PC-3 (cell line): ENCODE measurements around the gene NCEH1. TPM values are rescaled to one million over a fixed set of nuclear protein-coding genes. Genes with fewer than 3 reads are reported as not detected.

ENCODE experiments used
- ATAC-seq: fragments of 200-7000 bp; cut with Tn5 transposase; 2 replicates; pipeline ENCODE4 v1.9.1; 2020; ENCODE audit warnings: mild to moderate bottlenecking, moderate library complexity
- BruUV-seq: library from RNA; stranded (reverse); fragments of 400-500 nt; replicated peaks from 2 replicates; lab custom pipeline; 2021; lab: Mats Ljungman, UMichigan
- CTCF ChIA-PET: fragments of 300-600 bp; sonication (Branson Sonifier 250); formaldehyde crosslinking; loops from one replicate; lab custom pipeline; 2022; ENCODE audit warnings: antibody characterized with exemption; lab: Charles Lee
- POLR2A ChIA-PET: fragments of 300-600 bp; sonication (Branson Sonifier 250); formaldehyde crosslinking; loops from one replicate; lab custom pipeline; 2022; ENCODE audit warnings: antibody characterized with exemption; ENCODE audit not compliant: unreplicated experiment; lab: Charles Lee
- DNase-seq: peaks from one replicate; pipeline ENCODE4 v3.0.0-alpha.2; 2015
- H2AFZ ChIP-seq: fragments of 300-600 bp; sonication (generic); 2 replicates; pipeline ENCODE4 v1.6.0; 2016; ENCODE audit warnings: antibody characterized with exemption, low read length
- H3F3A ChIP-seq: fragments of 300-600 bp; sonication (generic); one replicate; pipeline ENCODE4 v1.6.0; 2017; ENCODE audit warnings: antibody characterized with exemption, low read length, control low read depth, mild to moderate bottlenecking; ENCODE audit not compliant: unreplicated experiment
- H3K27ac ChIP-seq: fragments of 300-600 bp; sonication (generic); 2 replicates; pipeline ENCODE4 v1.5.1; 2016; ENCODE audit warnings: mild to moderate bottlenecking, low read length
- H3K27me3 ChIP-seq: fragments of 300-600 bp; sonication (generic); 2 replicates; pipeline ENCODE4 v1.6.1; 2016; ENCODE audit warnings: low read length, mixed read lengths
- H3K36me3 ChIP-seq: fragments of 300-600 bp; sonication (generic); 2 replicates; pipeline ENCODE4 v1.6.1; 2016; ENCODE audit warnings: low read depth, mixed run types, low read length, mixed read lengths
- H3K4me1 ChIP-seq: fragments of 300-600 bp; sonication (generic); 2 replicates; pipeline ENCODE4 v1.5.1; 2016; ENCODE audit warnings: low read length; ENCODE audit not compliant: insufficient read depth
- H3K4me2 ChIP-seq: fragments of 300-600 bp; sonication (generic); 2 replicates; pipeline ENCODE4 v1.6.0; 2016; ENCODE audit warnings: low read length
- H3K4me3 ChIP-seq: fragments of 300-600 bp; sonication (generic); 2 replicates; pipeline ENCODE4 v1.5.1; 2016; ENCODE audit warnings: mild to moderate bottlenecking, low read length, mixed read lengths
- H3K79me2 ChIP-seq: fragments of 300-600 bp; sonication (generic); 2 replicates; pipeline ENCODE4 v1.6.1; 2017; ENCODE audit warnings: low read length, mixed read lengths
- H3K9ac ChIP-seq: fragments of 300-600 bp; sonication (generic); 2 replicates; pipeline ENCODE4 v1.6.0; 2016; ENCODE audit warnings: mild to moderate bottlenecking, low read length
- H3K9me2 ChIP-seq: fragments of 300-600 bp; sonication (generic); replicated peaks from 2 replicates; pipeline ENCODE4 v1.6.1; 2016; ENCODE audit warnings: mixed run types, low read length, mixed read lengths
- H3K9me3 ChIP-seq: fragments of 300-600 bp; sonication (generic); 2 replicates; pipeline ENCODE4 v1.6.1; 2016; ENCODE audit warnings: low read length, mixed read lengths
- H4K20me1 ChIP-seq: fragments of 300-600 bp; sonication (generic); 2 replicates; pipeline ENCODE4 v1.6.1; 2016; ENCODE audit warnings: low read length, mixed read lengths
- CTCF ChIP-seq: fragments of 300-600 bp; sonication (generic); conservative IDR thresholded peaks from 2 replicates; pipeline ENCODE4 v1.5.1; 2017; ENCODE audit warnings: antibody characterized with exemption, low read depth, mild to moderate bottlenecking, low read length
- EZH2 ChIP-seq: fragments of 300-600 bp; sonication (generic); IDR thresholded peaks from one replicate; pipeline ENCODE4 v1.6.1; 2017; ENCODE audit warnings: antibody characterized with exemption, mild to moderate bottlenecking, low read length; ENCODE audit not compliant: unreplicated experiment
- EZH2phosphoT487 ChIP-seq: fragments of 300-600 bp; sonication (generic); IDR thresholded peaks from 2 replicates; pipeline ENCODE4 v1.6.1; 2018; ENCODE audit warnings: mild to moderate bottlenecking, antibody characterized with exemption, low read length, borderline replicate concordance
- intact Hi-C: fragments of 100-400 bp; cut with micrococcal nuclease; formaldehyde crosslinking; loops from 2 replicates; pipeline ENCODE4 v1.9.0; 2023
- total RNA-seq: library from RNA; depleted of rRNA; stranded (reverse); fragments of >200 nt; gene quantifications from 2 replicates; pipeline ENCODE4 v1.2.3, GENCODE V29; 2014

Gene NCEH1
- total RNA-seq, 1 experiment from 2014 or later = 28.2 TPM

- H3K9me3 ChIP-seq = no peaks in the 10 kb centered on the region
- ATAC-seq = no peak
- TF ChIP-seq EZH2phosphoT487 = no peak
- peaks cover 96% of the 10 kb centered on the region for H3K79me2 ChIP-seq
- H3K27ac ChIP-seq = no peak overlapping the region
- H3K4me1 ChIP-seq = peaks cover 9% of the 10 kb centered on the region
- H3K27me3 ChIP-seq = no peaks in the 10 kb centered on the region
- H4K20me1 ChIP-seq = peaks cover 33% of the 10 kb centered on the region
- no peak overlapping the region for H3K9ac ChIP-seq
- ChIA-PET POLR2A (no interaction called here), CTCF (no interaction called here)
- H3K36me3 ChIP-seq = peaks cover 3% of the 10 kb centered on the region; the same call in 1 of the 2 replicates
- no peak overlapping the region for H2AFZ ChIP-seq
- intact Hi-C loops = no loop called here
- H3K9me2 ChIP-seq = no peaks in the 10 kb centered on the region
- no TSS peak for BruUV-seq
- no peaks in the 10 kb centered on the region for H3F3A ChIP-seq
- no peak overlapping the region for H3K4me3 ChIP-seq
- H3K4me2 ChIP-seq = no peak overlapping the region
- DNase-seq = no peak
Observed at GRCh38 chr3:172700256-172700655, 10.6 kb downstream of the NCEH1 start.

GRCh38 chr3:172699031-172699430, 11.8 kb downstream of the NCEH1 start:
- no peak overlapping the region for H2AFZ ChIP-seq
- peaks cover 3% of the 10 kb centered on the region; the same call in 1 of the 2 replicates for H3K36me3 ChIP-seq
- DNase-seq (no peak), ATAC-seq (no peak)
- TF ChIP-seq EZH2phosphoT487 (no peak), CTCF (no peak), EZH2 (no peak)
- H3K4me3 ChIP-seq = no peak overlapping the region
- H3K4me1 ChIP-seq = peaks cover 6% of the 10 kb centered on the region
- peaks cover 28% of the 10 kb centered on the region for H4K20me1 ChIP-seq
- no peaks in the 10 kb centered on the region for H3K9me2 ChIP-seq
- POLR2A ChIA-PET = interaction anchor here (0.5 kb wide), 1 partner anchor 11 kb away, joined by 4 read pairs; no protein-coding TSS in a partner anchor
- H3K27ac ChIP-seq = no peak overlapping the region
- intact Hi-C loops = no loop called here
- H3K27me3 ChIP-seq = no peaks in the 10 kb centered on the region
- no peaks in the 10 kb centered on the region for H3K9me3 ChIP-seq
- CTCF ChIA-PET = no interaction called here
- H3K4me2 ChIP-seq = no peak overlapping the region
- no peaks in the 10 kb centered on the region for H3F3A ChIP-seq
- BruUV-seq = no TSS peak
- H3K79me2 ChIP-seq = peaks cover 96% of the 10 kb centered on the region
- no peak overlapping the region for H3K9ac ChIP-seq

GRCh38 chr3:172698631-172699030, 12.2 kb downstream of the NCEH1 start:
- TF ChIP-seq EZH2phosphoT487 (no peak), CTCF (no peak), EZH2 (no peak)
- ATAC-seq (no peak), DNase-seq (no peak)
- no peak overlapping the region for H3K27ac ChIP-seq
- H3K27me3 ChIP-seq = no peaks in the 10 kb centered on the region
- H3K4me3 ChIP-seq = no peak overlapping the region
- intact Hi-C loops = no loop called here
- peaks cover 6% of the 10 kb centered on the region for H3K4me1 ChIP-seq
- ChIA-PET POLR2A (interaction anchor here (0.5 kb wide), 1 partner anchor 11 kb away, joined by 4 read pairs; no protein-coding TSS in a partner anchor), CTCF (no interaction called here)
- no peak overlapping the region for H3K9ac ChIP-seq
- no peak overlapping the region for H2AFZ ChIP-seq
- no peaks in the 10 kb centered on the region for H3K9me3 ChIP-seq
- no peaks in the 10 kb centered on the region for H3F3A ChIP-seq
- BruUV-seq = no TSS peak
- H3K4me2 ChIP-seq = no peak overlapping the region
- peaks cover 96% of the 10 kb centered on the region for H3K79me2 ChIP-seq
- no peaks in the 10 kb centered on the region for H3K9me2 ChIP-seq
- H4K20me1 ChIP-seq = peaks cover 24% of the 10 kb centered on the region
- H3K36me3 ChIP-seq = peaks cover 3% of the 10 kb centered on the region; the same call in 1 of the 2 replicates
